Measurements from ENCODE around the gene DCC. TPM values are rescaled to one million over a fixed set of nuclear protein-coding genes. Genes with fewer than 3 reads are reported as not detected.

DCC gene
- total RNA-seq, 1 experiment from 2014 or later = 0.39 TPM

- H3K4me1 ChIP-seq = no peaks in the 10 kb centered on the region
- no peaks in the 10 kb centered on the region for H3K9me3 ChIP-seq
- intact Hi-C loops (cut with micrococcal nuclease; ENCODE audit: unreplicated experiment) = no loop called here
- ChIA-PET CTCF (no interaction called here), POLR2A (no interaction called here)
- no TSS peak for BruUV-seq (replicated peaks)
- no peak overlapping the region for H3K4me3 ChIP-seq (ENCODE audit: low read depth, low read length)
- no peak for DNase-seq
- TF ChIP-seq CTCF (IDR thresholded peaks at IDR 0.05; ENCODE audit: insufficient read depth in 1 of 2, low read depth in 1 of 2, low read length in 1 of 2, severe bottlenecking in 1 of 2, unreplicated experiment in 1 of 2) = no peak
- H3K27me3 Mint-ChIP-seq (ENCODE audit: insufficient read depth, unreplicated experiment) = peaks cover 3% of the 10 kb centered on the region
- H3K27ac Mint-ChIP-seq (ENCODE audit: unreplicated experiment) = no peak overlapping the region
- H3K27me3 ChIP-seq (replicated peaks; ENCODE audit: control insufficient read depth, insufficient read depth, low read length) = no peaks in the 10 kb centered on the region
- H3K4me3 Mint-ChIP-seq (ENCODE audit: unreplicated experiment) = no peak overlapping the region
- no peaks in the 10 kb centered on the region for H3K9me3 Mint-ChIP-seq (ENCODE audit: unreplicated experiment)
- H3K36me3 ChIP-seq (ENCODE audit: control insufficient read depth, insufficient read depth, low read length) = no peaks in the 10 kb centered on the region
- H3K36me3 Mint-ChIP-seq (ENCODE audit: insufficient read depth, unreplicated experiment) = no peaks in the 10 kb centered on the region
- H3K4me1 Mint-ChIP-seq (ENCODE audit: low read depth, unreplicated experiment) = no peaks in the 10 kb centered on the region
These were observed 1111.9 kb downstream of the DCC start for GRCh38 chr18:53451902-53452301.

GRCh38 chr18:53457068-53457467 is 1117.1 kb downstream of the DCC start:
- TF ChIP-seq CTCF (IDR thresholded peaks at IDR 0.05; ENCODE audit: insufficient read depth in 1 of 2, low read depth in 1 of 2, low read length in 1 of 2, severe bottlenecking in 1 of 2, unreplicated experiment in 1 of 2) = no peak
- no peaks in the 10 kb centered on the region for H3K27me3 Mint-ChIP-seq (ENCODE audit: insufficient read depth, unreplicated experiment)
- no peak overlapping the region for H3K4me3 ChIP-seq (ENCODE audit: low read depth, low read length)

GRCh38 chr18:53458268-53458667 is 1118.3 kb downstream of the DCC start:
- Mint-ChIP-seq H3K9me3 (ENCODE audit: unreplicated experiment) (no peaks in the 10 kb centered on the region), H3K27me3 (ENCODE audit: insufficient read depth, unreplicated experiment) (no peaks in the 10 kb centered on the region), H3K36me3 (ENCODE audit: insufficient read depth, unreplicated experiment) (no peaks in the 10 kb centered on the region), H3K27ac (ENCODE audit: unreplicated experiment) (no peak overlapping the region), H3K4me3 (ENCODE audit: unreplicated experiment) (no peak overlapping the region), H3K4me1 (ENCODE audit: low read depth, unreplicated experiment) (no peaks in the 10 kb centered on the region)
- Histone ChIP-seq H3K4me1 (no peaks in the 10 kb centered on the region), H3K27me3 (replicated peaks; ENCODE audit: control insufficient read depth, insufficient read depth, low read length) (no peaks in the 10 kb centered on the region), H3K4me3 (ENCODE audit: low read depth, low read length) (no peak overlapping the region), H3K9me3 (no peaks in the 10 kb centered on the region), H3K36me3 (ENCODE audit: control insufficient read depth, insufficient read depth, low read length) (no peaks in the 10 kb centered on the region)
- TF ChIP-seq CTCF (IDR thresholded peaks at IDR 0.05; ENCODE audit: insufficient read depth in 1 of 2, low read depth in 1 of 2, low read length in 1 of 2, severe bottlenecking in 1 of 2, unreplicated experiment in 1 of 2) = no peak
- DNase-seq = no peak
- POLR2A ChIA-PET = no interaction called here
- BruUV-seq (replicated peaks) = no TSS peak
- intact Hi-C loops (cut with micrococcal nuclease; ENCODE audit: unreplicated experiment) = no loop called here
- CTCF ChIA-PET = no interaction called here

More at GRCh38 chr18:53457068-53457467, 1117.1 kb downstream of the DCC start:
- no peaks in the 10 kb centered on the region for H3K9me3 ChIP-seq
- Mint-ChIP-seq H3K4me1 (ENCODE audit: low read depth, unreplicated experiment) (no peaks in the 10 kb centered on the region), H3K4me3 (ENCODE audit: unreplicated experiment) (no peak overlapping the region), H3K9me3 (ENCODE audit: unreplicated experiment) (no peaks in the 10 kb centered on the region), H3K36me3 (ENCODE audit: insufficient read depth, unreplicated experiment) (no peaks in the 10 kb centered on the region), H3K27ac (ENCODE audit: unreplicated experiment) (no peak overlapping the region)
- ChIA-PET CTCF (no interaction called here), POLR2A (no interaction called here)
- H3K4me1 ChIP-seq = no peaks in the 10 kb centered on the region
- H3K27me3 ChIP-seq (replicated peaks; ENCODE audit: control insufficient read depth, insufficient read depth, low read length) = no peaks in the 10 kb centered on the region
- intact Hi-C loops (cut with micrococcal nuclease; ENCODE audit: unreplicated experiment) = no loop called here
- H3K36me3 ChIP-seq (ENCODE audit: control insufficient read depth, insufficient read depth, low read length) = no peaks in the 10 kb centered on the region
- no peak for DNase-seq
- BruUV-seq (replicated peaks) = no TSS peak

All from Caco-2 (cell line).